Suprapubic skin (tissue), 4 donors: ENCODE measurements around the gene ERI3.

Experiments used
- EP300 ChIP-seq: sonication (generic); formaldehyde crosslinking; IDR thresholded peaks from one replicate; pipeline ENCODE4 v1.6.1; 2017; ENCODE audit warnings: antibody characterized with exemption
- POLR2A ChIP-seq, 2 donors: fragments of 450-650 bp; IDR thresholded peaks; one replicate each; pipeline ENCODE4 v1.6.1; 2017; ENCODE audit warnings: antibody characterized with exemption in 2 of 2, mild to moderate bottlenecking in 2 of 2, moderate library complexity in 2 of 2
- POLR2AphosphoS5 ChIP-seq, 3 donors: sonication (generic); formaldehyde crosslinking; IDR thresholded peaks; one replicate each; pipeline ENCODE4 v1.6.1; 2017; ENCODE audit warnings: antibody characterized with exemption in 3 of 3
- TF ChIP-seq, protein P1 (sequence below), 2 donors: fragments of 200-600 bp in 1 of 2; fragments of 450-650 bp in 1 of 2; sonication (generic) in 1 of 2; IDR thresholded peaks; one replicate each; pipeline ENCODE4 v1.5.1; 2016 to 2019; ENCODE audit warnings: antibody characterized with exemption in 2 of 2, mild to moderate bottlenecking in 1 of 2, moderate library complexity in 1 of 2

GRCh38 chr1:44239961-44240371, 115.1 kb downstream of the ERI3 start:
- no peak for TF ChIP-seq POLR2A (IDR thresholded peaks at IDR 0.05)
- TF ChIP-seq, protein P1, sequence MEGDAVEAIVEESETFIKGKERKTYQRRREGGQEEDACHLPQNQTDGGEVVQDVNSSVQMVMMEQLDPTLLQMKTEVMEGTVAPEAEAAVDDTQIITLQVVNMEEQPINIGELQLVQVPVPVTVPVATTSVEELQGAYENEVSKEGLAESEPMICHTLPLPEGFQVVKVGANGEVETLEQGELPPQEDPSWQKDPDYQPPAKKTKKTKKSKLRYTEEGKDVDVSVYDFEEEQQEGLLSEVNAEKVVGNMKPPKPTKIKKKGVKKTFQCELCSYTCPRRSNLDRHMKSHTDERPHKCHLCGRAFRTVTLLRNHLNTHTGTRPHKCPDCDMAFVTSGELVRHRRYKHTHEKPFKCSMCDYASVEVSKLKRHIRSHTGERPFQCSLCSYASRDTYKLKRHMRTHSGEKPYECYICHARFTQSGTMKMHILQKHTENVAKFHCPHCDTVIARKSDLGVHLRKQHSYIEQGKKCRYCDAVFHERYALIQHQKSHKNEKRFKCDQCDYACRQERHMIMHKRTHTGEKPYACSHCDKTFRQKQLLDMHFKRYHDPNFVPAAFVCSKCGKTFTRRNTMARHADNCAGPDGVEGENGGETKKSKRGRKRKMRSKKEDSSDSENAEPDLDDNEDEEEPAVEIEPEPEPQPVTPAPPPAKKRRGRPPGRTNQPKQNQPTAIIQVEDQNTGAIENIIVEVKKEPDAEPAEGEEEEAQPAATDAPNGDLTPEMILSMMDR (IDR thresholded peaks at IDR 0.05), result no peak
- TF ChIP-seq EP300, result no peak
- peak in 1 of 3 donors; percentile 37 for TF ChIP-seq POLR2AphosphoS5 (IDR thresholded peaks at IDR 0.05)
